Stomach smooth muscle (tissue), 2 donors: ENCODE measurements around the gene B4GALT1.
A peak's percentile ranks its signal among the peaks of the same experiment; 100 is the strongest.

ENCODE experiments used
- H3K27ac ChIP-seq: one replicate; pipeline ENCODE4 v1.7.0; 2013; ENCODE audit warnings: mild to moderate bottlenecking, low read length, inconsistent platforms
- H3K27me3 ChIP-seq, 2 donors: one replicate each; pipeline ENCODE4 v1.7.0; 2013; ENCODE audit warnings: low read length in 2 of 2; ENCODE audit not compliant: insufficient read depth in 2 of 2, control insufficient read depth in 1 of 2
- H3K36me3 ChIP-seq, 2 donors: one replicate each; pipeline ENCODE4 v1.7.0; 2013; ENCODE audit warnings: low read length in 2 of 2; ENCODE audit not compliant: control insufficient read depth in 2 of 2, insufficient read depth in 2 of 2
- H3K4me1 ChIP-seq: one replicate; pipeline ENCODE4 v1.7.0; 2013; ENCODE audit warnings: low read length; ENCODE audit not compliant: control insufficient read depth, insufficient read depth
- H3K4me3 ChIP-seq, 2 donors: one replicate each; pipeline ENCODE4 v1.7.0; 2013; ENCODE audit warnings: low read length in 2 of 2
- H3K9ac ChIP-seq, 2 donors: one replicate each; pipeline ENCODE4 v1.7.0; 2013; ENCODE audit warnings: low read length in 2 of 2, mild to moderate bottlenecking in 1 of 2
- H3K9me3 ChIP-seq, 2 donors: one replicate each; pipeline ENCODE4 v1.7.0; 2013; ENCODE audit warnings: low read length in 2 of 2; ENCODE audit not compliant: control insufficient read depth in 2 of 2
- donor health status: healthy.
- donor health status: Pancreatic carcinoma.

Gene B4GALT1, protein sequence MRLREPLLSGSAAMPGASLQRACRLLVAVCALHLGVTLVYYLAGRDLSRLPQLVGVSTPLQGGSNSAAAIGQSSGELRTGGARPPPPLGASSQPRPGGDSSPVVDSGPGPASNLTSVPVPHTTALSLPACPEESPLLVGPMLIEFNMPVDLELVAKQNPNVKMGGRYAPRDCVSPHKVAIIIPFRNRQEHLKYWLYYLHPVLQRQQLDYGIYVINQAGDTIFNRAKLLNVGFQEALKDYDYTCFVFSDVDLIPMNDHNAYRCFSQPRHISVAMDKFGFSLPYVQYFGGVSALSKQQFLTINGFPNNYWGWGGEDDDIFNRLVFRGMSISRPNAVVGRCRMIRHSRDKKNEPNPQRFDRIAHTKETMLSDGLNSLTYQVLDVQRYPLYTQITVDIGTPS

GRCh38 chr9:33167084-33167971, at the start of gene B4GALT1:
Gene B4GALT1, minus strand, starts transcription at chr9:33167336. Its CDS starts 167 bp downstream, at chr9:33167169.
- H3K4me1 ChIP-seq, result peaks cover 43% of the 10 kb centered on the region
- no peaks in the 10 kb centered on the region for H3K36me3 ChIP-seq
- H3K27me3 ChIP-seq, result no peaks in the 10 kb centered on the region
- no peaks in the 10 kb centered on the region for H3K9me3 ChIP-seq
- H3K27ac ChIP-seq, result peak within 1 kb of the TSS; percentile 88
- peak within 1 kb of the TSS; percentile 79 to 90 for H3K9ac ChIP-seq
- H3K4me3 ChIP-seq, result peak within 1 kb of the TSS; percentile 76 to 87

- H3K36me3 ChIP-seq, result no peaks in the 10 kb centered on the region
- no peak overlapping the region for H3K27ac ChIP-seq
- no peak overlapping the region for H3K4me3 ChIP-seq
- H3K27me3 ChIP-seq, result no peaks in the 10 kb centered on the region
- H3K9me3 ChIP-seq, result no peaks in the 10 kb centered on the region
- no peaks in the 10 kb centered on the region for H3K4me1 ChIP-seq
- H3K9ac ChIP-seq, result no peak overlapping the region
Observed at GRCh38 chr9:33211695-33212393, 44.7 kb upstream of the B4GALT1 start.

DNA sequence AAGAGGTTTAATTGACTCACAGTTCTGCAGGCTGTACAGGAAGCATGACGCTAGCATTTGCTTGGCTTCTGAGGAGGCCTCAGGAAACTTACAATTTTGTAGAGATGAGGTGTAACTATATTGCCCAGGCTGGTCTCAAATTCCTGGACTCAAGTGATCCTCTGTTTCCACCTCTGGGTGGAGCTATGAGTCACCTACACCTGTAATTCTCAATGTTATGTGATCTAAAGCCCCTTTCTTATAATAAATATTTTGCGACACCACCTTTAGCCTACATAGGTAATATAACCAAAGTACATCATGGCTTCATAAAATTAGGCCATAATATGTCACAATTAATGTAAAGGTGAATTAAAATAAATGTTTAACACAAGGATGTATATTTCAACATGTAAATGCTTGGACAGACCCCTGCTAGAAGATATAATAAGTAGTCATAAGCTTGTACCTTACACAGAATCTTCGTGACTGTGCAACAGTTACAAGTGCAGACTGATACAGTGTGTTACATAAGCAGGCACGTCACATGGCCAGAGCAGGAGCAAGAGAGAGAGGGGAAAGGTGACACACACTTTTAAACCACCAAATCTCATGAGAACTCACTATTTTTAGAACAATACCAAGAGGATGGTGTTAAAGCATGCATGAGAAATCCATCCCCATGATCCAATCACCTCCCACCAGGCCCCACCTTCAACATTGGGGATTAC, 43.0 kb upstream of the B4GALT1 start:
- H3K4me1 ChIP-seq, result no peaks in the 10 kb centered on the region
- no peak overlapping the region for H3K27ac ChIP-seq
- no peaks in the 10 kb centered on the region for H3K27me3 ChIP-seq
- no peak overlapping the region for H3K4me3 ChIP-seq
- no peaks in the 10 kb centered on the region for H3K9me3 ChIP-seq
- H3K36me3 ChIP-seq, result no peaks in the 10 kb centered on the region
- no peak overlapping the region for H3K9ac ChIP-seq

GRCh38 chr9:33209394-33209793, 42.3 kb upstream of the B4GALT1 start:
- Histone ChIP-seq H3K36me3 (no peaks in the 10 kb centered on the region), H3K4me3 (no peak overlapping the region), H3K27me3 (no peaks in the 10 kb centered on the region), H3K9ac (no peak overlapping the region), H3K4me1 (no peaks in the 10 kb centered on the region), H3K9me3 (no peaks in the 10 kb centered on the region), H3K27ac (no peak overlapping the region)

- Histone ChIP-seq H3K4me1 (peaks cover 3% of the 10 kb centered on the region), H3K9ac (no peak overlapping the region), H3K27me3 (no peaks in the 10 kb centered on the region), H3K27ac (no peak overlapping the region), H3K9me3 (no peaks in the 10 kb centered on the region), H3K4me3 (no peak overlapping the region), H3K36me3 (no peaks in the 10 kb centered on the region)
Observed at GRCh38 chr9:33202552-33203201, 35.5 kb upstream of the B4GALT1 start.

GRCh38 chr9:33202018-33202417, 34.9 kb upstream of the B4GALT1 start:
- H3K4me1 ChIP-seq, result peaks cover 3% of the 10 kb centered on the region
- no peak overlapping the region for H3K4me3 ChIP-seq
- H3K27ac ChIP-seq, result no peak overlapping the region
- no peaks in the 10 kb centered on the region for H3K36me3 ChIP-seq
- H3K9me3 ChIP-seq, result no peaks in the 10 kb centered on the region
- H3K9ac ChIP-seq, result no peak overlapping the region
- H3K27me3 ChIP-seq, result no peaks in the 10 kb centered on the region

GRCh38 chr9:33198165-33198564, 31.0 kb upstream of the B4GALT1 start:
- Histone ChIP-seq H3K4me1 (peaks cover 3% of the 10 kb centered on the region), H3K36me3 (no peaks in the 10 kb centered on the region), H3K27ac (peak overlapping the region; percentile 6), H3K9ac (no peak overlapping the region), H3K4me3 (no peak overlapping the region), H3K27me3 (no peaks in the 10 kb centered on the region), H3K9me3 (no peaks in the 10 kb centered on the region)

- H3K9me3 ChIP-seq, result no peaks in the 10 kb centered on the region
- no peak overlapping the region for H3K9ac ChIP-seq
- no peaks in the 10 kb centered on the region for H3K27me3 ChIP-seq
- H3K27ac ChIP-seq, result peak overlapping the region; percentile 6
- no peak overlapping the region for H3K4me3 ChIP-seq
- H3K36me3 ChIP-seq, result no peaks in the 10 kb centered on the region
- peaks cover 5% of the 10 kb centered on the region for H3K4me1 ChIP-seq
Observed at GRCh38 chr9:33197279-33198152, 30.4 kb upstream of the B4GALT1 start.

- no peak overlapping the region for H3K9ac ChIP-seq
- no peaks in the 10 kb centered on the region for H3K36me3 ChIP-seq
- no peaks in the 10 kb centered on the region for H3K9me3 ChIP-seq
- peaks cover 4% of the 10 kb centered on the region for H3K4me1 ChIP-seq
- H3K4me3 ChIP-seq, result no peak overlapping the region
- H3K27me3 ChIP-seq, result no peaks in the 10 kb centered on the region
- no peak overlapping the region for H3K27ac ChIP-seq
Observed at GRCh38 chr9:33196736-33197135, 29.6 kb upstream of the B4GALT1 start.
